Type B pancreatic cell (in vitro differentiated cells): ENCODE measurements around the gene SYN1. TPM values are rescaled to one million over a fixed set of nuclear protein-coding genes. Genes with fewer than 3 reads are reported as not detected.

ENCODE experiments used
- DNase-seq: peaks from one replicate; pipeline ENCODE4 v3.0.0; 2021; ENCODE audit warnings: mixed read lengths; ENCODE audit not compliant: unreplicated experiment; ENCODE audit errors: extremely low spot score
- H3K27ac Mint-ChIP-seq: 2 replicates; pipeline ENCODE4 v1.8.0; 2021; ENCODE audit warnings: mild to moderate bottlenecking, mixed read lengths
- H3K27me3 Mint-ChIP-seq: 2 replicates; pipeline ENCODE4 v1.8.0; 2021; ENCODE audit warnings: mixed read lengths
- H3K36me3 Mint-ChIP-seq: 2 replicates; pipeline ENCODE4 v1.8.0; 2021; ENCODE audit warnings: mixed read lengths
- H3K4me1 Mint-ChIP-seq: one replicate; pipeline ENCODE4 v1.8.0; 2021; ENCODE audit warnings: mixed read lengths; ENCODE audit not compliant: unreplicated experiment
- H3K4me3 Mint-ChIP-seq: 2 replicates; pipeline ENCODE4 v1.8.0; 2021; ENCODE audit warnings: mild to moderate bottlenecking, mixed read lengths
- H3K9me3 Mint-ChIP-seq: 2 replicates; pipeline ENCODE4 v1.8.0; 2021; ENCODE audit warnings: mixed read lengths
- total RNA-seq: library from RNA; stranded (reverse); gene quantifications from 2 replicates; pipeline ENCODE4 v1.2.1, GENCODE V29; 2021; ENCODE audit warnings: low replicate concordance
- TF ChIP-seq, protein P1 (sequence below): fragments of 200-600 bp; sonication (generic); conservative IDR thresholded peaks from 2 replicates; pipeline ENCODE4 v1.5.0; 2021; ENCODE audit warnings: antibody characterized with exemption, mild to moderate bottlenecking

SYN1 gene
- total RNA-seq, 1 donor from 2014 or later = 4.2 TPM

- H3K27ac Mint-ChIP-seq = peak overlapping the region; percentile 45
- H3K9me3 Mint-ChIP-seq = peaks cover 7% of the 10 kb centered on the region
- H3K4me1 Mint-ChIP-seq = peaks cover 20% of the 10 kb centered on the region
- TF ChIP-seq, protein P1, sequence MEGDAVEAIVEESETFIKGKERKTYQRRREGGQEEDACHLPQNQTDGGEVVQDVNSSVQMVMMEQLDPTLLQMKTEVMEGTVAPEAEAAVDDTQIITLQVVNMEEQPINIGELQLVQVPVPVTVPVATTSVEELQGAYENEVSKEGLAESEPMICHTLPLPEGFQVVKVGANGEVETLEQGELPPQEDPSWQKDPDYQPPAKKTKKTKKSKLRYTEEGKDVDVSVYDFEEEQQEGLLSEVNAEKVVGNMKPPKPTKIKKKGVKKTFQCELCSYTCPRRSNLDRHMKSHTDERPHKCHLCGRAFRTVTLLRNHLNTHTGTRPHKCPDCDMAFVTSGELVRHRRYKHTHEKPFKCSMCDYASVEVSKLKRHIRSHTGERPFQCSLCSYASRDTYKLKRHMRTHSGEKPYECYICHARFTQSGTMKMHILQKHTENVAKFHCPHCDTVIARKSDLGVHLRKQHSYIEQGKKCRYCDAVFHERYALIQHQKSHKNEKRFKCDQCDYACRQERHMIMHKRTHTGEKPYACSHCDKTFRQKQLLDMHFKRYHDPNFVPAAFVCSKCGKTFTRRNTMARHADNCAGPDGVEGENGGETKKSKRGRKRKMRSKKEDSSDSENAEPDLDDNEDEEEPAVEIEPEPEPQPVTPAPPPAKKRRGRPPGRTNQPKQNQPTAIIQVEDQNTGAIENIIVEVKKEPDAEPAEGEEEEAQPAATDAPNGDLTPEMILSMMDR = no peak
- DNase-seq = no peak
- peaks cover 17% of the 10 kb centered on the region for H3K36me3 Mint-ChIP-seq
- no peaks in the 10 kb centered on the region for H3K27me3 Mint-ChIP-seq
- H3K4me3 Mint-ChIP-seq = peak overlapping the region; percentile 97
Measured at GRCh38 chrX:47649271-47649670, 29.6 kb upstream of the SYN1 start.

DNA sequence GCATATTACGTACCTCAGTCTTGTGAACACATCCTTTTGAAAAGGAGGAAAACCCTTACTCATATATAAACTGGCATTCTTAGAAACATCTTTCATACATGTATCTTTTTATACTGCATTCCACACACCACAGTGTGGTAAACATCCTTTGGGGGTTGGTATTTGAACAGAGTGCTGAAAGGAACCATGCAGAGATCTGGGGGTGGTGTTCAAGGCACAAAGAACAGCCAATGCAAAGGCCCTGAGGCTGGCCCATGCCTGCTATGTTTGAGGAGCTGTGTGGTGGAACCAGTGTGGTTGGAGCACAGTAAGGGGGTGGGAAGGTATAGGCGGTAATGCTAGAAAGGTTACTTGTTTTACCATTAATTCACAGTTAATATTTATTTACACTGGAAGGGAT, 28.7 kb upstream of the SYN1 start:
- no peak for DNase-seq
- Mint-ChIP-seq H3K27me3 (no peaks in the 10 kb centered on the region), H3K4me3 (peak overlapping the region; percentile 97), H3K4me1 (peaks cover 20% of the 10 kb centered on the region), H3K27ac (no peak overlapping the region), H3K9me3 (peaks cover 7% of the 10 kb centered on the region), H3K36me3 (peaks cover 17% of the 10 kb centered on the region)
- TF ChIP-seq, protein P1 = no peak

GRCh38 chrX:47646636-47647035, 27.0 kb upstream of the SYN1 start:
- H3K27ac Mint-ChIP-seq = no peak overlapping the region
- no peak for DNase-seq
- no peaks in the 10 kb centered on the region for H3K27me3 Mint-ChIP-seq
- H3K9me3 Mint-ChIP-seq = peaks cover 7% of the 10 kb centered on the region
- TF ChIP-seq, protein P1 = no peak
- peaks cover 20% of the 10 kb centered on the region for H3K4me1 Mint-ChIP-seq
- H3K36me3 Mint-ChIP-seq = peaks cover 13% of the 10 kb centered on the region
- H3K4me3 Mint-ChIP-seq = no peak overlapping the region

- Mint-ChIP-seq H3K4me3 (no peak overlapping the region), H3K27ac (no peak overlapping the region)
- TF ChIP-seq, protein P1 = no peak
Measured at GRCh38 chrX:47645530-47645929, 25.9 kb upstream of the SYN1 start.

DNA sequence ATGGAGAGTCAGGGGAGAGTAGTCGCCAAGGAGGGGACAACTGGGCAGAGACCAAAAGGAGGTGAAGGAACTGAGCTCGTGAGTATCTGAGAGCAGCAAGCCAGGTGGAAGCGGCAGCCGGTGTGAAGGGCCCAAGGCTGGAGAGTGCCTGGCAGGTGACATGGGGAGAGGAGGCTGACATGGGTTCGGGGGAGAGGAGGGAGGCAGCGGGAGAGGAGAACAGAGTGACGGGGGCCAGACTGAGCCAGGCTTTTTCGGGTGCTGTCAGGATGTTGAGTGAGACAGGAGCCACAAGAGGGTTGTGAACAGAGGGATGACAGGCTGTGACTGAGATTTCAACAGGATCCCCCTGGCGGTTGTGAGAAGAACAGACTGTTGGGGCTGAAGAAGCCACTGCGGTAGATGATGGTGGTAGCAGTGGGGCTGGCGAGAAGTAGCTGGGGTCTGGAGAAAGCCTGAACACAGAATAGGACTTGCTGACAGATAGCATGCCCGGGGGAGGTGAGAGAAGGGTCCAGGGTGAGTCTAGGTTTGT, 25.0 kb upstream of the SYN1 start:
- Mint-ChIP-seq H3K4me3 (no peak overlapping the region), H3K27ac (peak overlapping the region; percentile 66), H3K27me3 (no peaks in the 10 kb centered on the region), H3K36me3 (peaks cover 18% of the 10 kb centered on the region), H3K9me3 (no peaks in the 10 kb centered on the region), H3K4me1 (peaks cover 12% of the 10 kb centered on the region)
- TF ChIP-seq, protein P1 = peak; percentile 66
- no peak for DNase-seq

More at GRCh38 chrX:47645530-47645929, 25.9 kb upstream of the SYN1 start:
- Mint-ChIP-seq H3K27me3 (no peaks in the 10 kb centered on the region), H3K9me3 (no peaks in the 10 kb centered on the region), H3K4me1 (peaks cover 12% of the 10 kb centered on the region), H3K36me3 (peaks cover 10% of the 10 kb centered on the region)
- no peak for DNase-seq

GRCh38 chrX:47643926-47644325, 24.3 kb upstream of the SYN1 start:
- Mint-ChIP-seq H3K27me3 (no peaks in the 10 kb centered on the region), H3K9me3 (no peaks in the 10 kb centered on the region), H3K36me3 (peaks cover 20% of the 10 kb centered on the region), H3K4me1 (peaks cover 5% of the 10 kb centered on the region), H3K4me3 (no peak overlapping the region), H3K27ac (no peak overlapping the region)
- TF ChIP-seq, protein P1 = peak; percentile 57
- DNase-seq = no peak
